Measurements from ENCODE around the gene IGSF6. TPM values are rescaled to one million over a fixed set of nuclear protein-coding genes. Genes with fewer than 3 reads are reported as not detected.
"Not testable (repeated sequence)": the region's sequence is repeated elsewhere in the genome, so short reads cannot be mapped to it uniquely, and the experiment has no call there.

IGSF6 gene
- total RNA-seq, 2 experiments from 2014 or later = 0.20 TPM; not detected in 1

GRCh38 chr16:21694609-21695008, 42.2 kb upstream of the IGSF6 start:
- H3K9me3 Mint-ChIP-seq = no peaks in the 10 kb centered on the region
- H3K4me3 Mint-ChIP-seq = no peak overlapping the region
- no peak overlapping the region for H3K27ac Mint-ChIP-seq
- intact Hi-C loops (cut with micrococcal nuclease) = no loop called here
- no peaks in the 10 kb centered on the region for H3K36me3 Mint-ChIP-seq (ENCODE audit: low read depth)
- POLR2A ChIA-PET = interaction anchor here (1.0 kb wide), 1 partner anchor 38 kb away, joined by 3 read pairs; no protein-coding TSS in a partner anchor
- TF ChIP-seq, protein P1, sequence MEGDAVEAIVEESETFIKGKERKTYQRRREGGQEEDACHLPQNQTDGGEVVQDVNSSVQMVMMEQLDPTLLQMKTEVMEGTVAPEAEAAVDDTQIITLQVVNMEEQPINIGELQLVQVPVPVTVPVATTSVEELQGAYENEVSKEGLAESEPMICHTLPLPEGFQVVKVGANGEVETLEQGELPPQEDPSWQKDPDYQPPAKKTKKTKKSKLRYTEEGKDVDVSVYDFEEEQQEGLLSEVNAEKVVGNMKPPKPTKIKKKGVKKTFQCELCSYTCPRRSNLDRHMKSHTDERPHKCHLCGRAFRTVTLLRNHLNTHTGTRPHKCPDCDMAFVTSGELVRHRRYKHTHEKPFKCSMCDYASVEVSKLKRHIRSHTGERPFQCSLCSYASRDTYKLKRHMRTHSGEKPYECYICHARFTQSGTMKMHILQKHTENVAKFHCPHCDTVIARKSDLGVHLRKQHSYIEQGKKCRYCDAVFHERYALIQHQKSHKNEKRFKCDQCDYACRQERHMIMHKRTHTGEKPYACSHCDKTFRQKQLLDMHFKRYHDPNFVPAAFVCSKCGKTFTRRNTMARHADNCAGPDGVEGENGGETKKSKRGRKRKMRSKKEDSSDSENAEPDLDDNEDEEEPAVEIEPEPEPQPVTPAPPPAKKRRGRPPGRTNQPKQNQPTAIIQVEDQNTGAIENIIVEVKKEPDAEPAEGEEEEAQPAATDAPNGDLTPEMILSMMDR (IDR thresholded peaks at IDR 0.05) = no peak
- no peaks in the 10 kb centered on the region for H3K4me1 Mint-ChIP-seq (ENCODE audit: low read depth)
- DNase-seq (no peak), ATAC-seq (no peak)
- H3K27me3 Mint-ChIP-seq = no peaks in the 10 kb centered on the region
- CTCF ChIA-PET = interaction anchor here (1.6 to 3.9 kb wide), 4 partner anchors 11 to 37 kb away, joined by 7 to 26 read pairs (median 15); no protein-coding TSS in a partner anchor

DNA sequence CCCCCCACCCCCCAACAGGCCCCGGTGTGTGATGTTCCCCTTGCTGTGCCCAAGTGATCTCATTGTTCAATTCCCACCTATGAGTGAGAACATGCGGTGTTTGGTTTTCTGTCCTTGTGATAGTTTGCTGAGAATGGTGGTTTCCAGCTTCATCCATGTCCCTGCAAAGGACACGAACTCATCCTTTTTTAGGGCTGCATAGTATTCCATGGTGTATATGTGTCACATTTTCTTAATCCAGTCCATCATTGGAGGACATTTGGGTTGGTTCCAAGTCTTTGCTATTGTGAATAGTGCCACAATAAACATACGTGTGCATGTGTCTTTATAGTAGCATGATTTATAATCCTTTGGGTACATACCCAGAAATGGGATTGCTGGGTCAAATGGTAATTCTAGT, 38.6 kb upstream of the IGSF6 start:
- H3K27me3 Mint-ChIP-seq, POLR2A ChIA-PET, DNase-seq: not testable (repeated sequence)

GRCh38 chr16:21689107-21689506, 36.7 kb upstream of the IGSF6 start:
- Mint-ChIP-seq H3K27ac (no peak overlapping the region), H3K9me3 (no peaks in the 10 kb centered on the region), H3K27me3 (no peaks in the 10 kb centered on the region), H3K36me3 (ENCODE audit: low read depth) (no peaks in the 10 kb centered on the region), H3K4me3 (no peak overlapping the region), H3K4me1 (ENCODE audit: low read depth) (no peaks in the 10 kb centered on the region)
- POLR2A ChIA-PET = no interaction called here
- intact Hi-C loops (cut with micrococcal nuclease) = no loop called here
- TF ChIP-seq, protein P1 (IDR thresholded peaks at IDR 0.05) = no peak
- DNase-seq (no peak), ATAC-seq (no peak)
- CTCF ChIA-PET = no interaction called here

More for the DNA sequence above, 38.6 kb upstream of the IGSF6 start:
- H3K4me3 Mint-ChIP-seq; intact Hi-C loops (cut with micrococcal nuclease); H3K36me3 Mint-ChIP-seq (ENCODE audit: low read depth); ATAC-seq; H3K4me1 Mint-ChIP-seq (ENCODE audit: low read depth); H3K27ac Mint-ChIP-seq; H3K9me3 Mint-ChIP-seq: not testable (repeated sequence)
- CTCF ChIA-PET = interaction anchor here (0.9 to 1.3 kb wide), 2 partner anchors 18 to 34 kb away, joined by 4 read pairs; no protein-coding TSS in a partner anchor

DNA sequence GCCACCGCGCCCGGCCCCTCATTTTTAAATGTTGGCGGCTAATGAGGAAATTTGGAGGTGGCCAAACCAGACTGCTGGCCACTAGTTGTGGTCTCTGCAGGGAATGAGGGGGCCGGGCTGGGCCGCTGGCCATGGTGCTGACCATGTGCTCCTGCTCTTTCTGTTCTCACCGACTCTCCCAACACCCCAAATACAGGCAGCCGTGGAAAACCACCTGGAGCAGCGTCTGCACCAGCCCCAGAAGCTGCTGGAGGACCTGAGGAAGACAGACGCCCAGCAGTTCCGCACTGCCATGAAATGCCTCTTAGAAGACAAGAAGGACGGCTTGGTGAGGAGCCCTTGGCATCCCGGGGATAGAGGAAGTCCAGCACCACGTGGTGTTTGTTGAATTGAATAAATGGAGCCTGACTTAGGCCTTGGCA, 32.6 kb upstream of the IGSF6 start:
- ATAC-seq (no peak), DNase-seq (no peak)
- Mint-ChIP-seq H3K36me3 (ENCODE audit: low read depth) (no peaks in the 10 kb centered on the region), H3K4me3 (no peak overlapping the region), H3K4me1 (ENCODE audit: low read depth) (no peaks in the 10 kb centered on the region), H3K9me3 (no peaks in the 10 kb centered on the region), H3K27ac (no peak overlapping the region), H3K27me3 (no peaks in the 10 kb centered on the region)
- TF ChIP-seq, protein P1 (IDR thresholded peaks at IDR 0.05) = no peak
- ChIA-PET POLR2A (no interaction called here), CTCF (interaction anchor here (0.7 to 4.8 kb wide), 13 partner anchors 8 to 121 kb away, joined by 3 to 26 read pairs (median 7); no protein-coding TSS in a partner anchor)
- intact Hi-C loops (cut with micrococcal nuclease) = no loop called here

GRCh38 chr16:21684199-21684598, 31.8 kb upstream of the IGSF6 start:
- ATAC-seq (no peak), DNase-seq (peak; percentile 56)
- H3K36me3 Mint-ChIP-seq (ENCODE audit: low read depth) = no peaks in the 10 kb centered on the region
- H3K4me1 Mint-ChIP-seq (ENCODE audit: low read depth) = no peaks in the 10 kb centered on the region
- TF ChIP-seq, protein P1 (IDR thresholded peaks at IDR 0.05) = peak; percentile 84
- ChIA-PET POLR2A (no interaction called here), CTCF (interaction anchor here (0.6 to 4.8 kb wide), 23 partner anchors 11 to 124 kb away, joined by 3 to 26 read pairs (median 3); no protein-coding TSS in a partner anchor)
- H3K4me3 Mint-ChIP-seq = no peak overlapping the region
- no peak overlapping the region for H3K27ac Mint-ChIP-seq
- H3K9me3 Mint-ChIP-seq = no peaks in the 10 kb centered on the region
- peaks cover under 1% of the 10 kb centered on the region for H3K27me3 Mint-ChIP-seq
- intact Hi-C loops (cut with micrococcal nuclease) = no loop called here
